Mesothelial cell of epicardium (in vitro differentiated cells): ENCODE data around the gene IL1RAPL1. TPM values are rescaled to one million over a fixed set of nuclear protein-coding genes. Genes with fewer than 3 reads are reported as not detected.

Source experiments
- DNase-seq, 2 experiments: peaks; one replicate each; pipeline ENCODE4 v3.0.0; 2021; ENCODE audit warnings: low spot score in 2 of 2; ENCODE audit not compliant: unreplicated experiment in 2 of 2
- H3K27ac Mint-ChIP-seq: 2 replicates; pipeline ENCODE4 v1.8.0; 2021; ENCODE audit warnings: mixed read lengths
- H3K27me3 Mint-ChIP-seq: 2 replicates; pipeline ENCODE4 v1.8.0; 2021; ENCODE audit warnings: low read depth, mixed read lengths
- H3K36me3 Mint-ChIP-seq: 2 replicates; pipeline ENCODE4 v1.8.0; 2021; ENCODE audit warnings: mixed read lengths
- H3K4me1 Mint-ChIP-seq: 2 replicates; pipeline ENCODE4 v1.8.0; 2021; ENCODE audit warnings: mixed read lengths
- H3K4me3 Mint-ChIP-seq: 2 replicates; pipeline ENCODE4 v1.8.0; 2021; ENCODE audit warnings: mild to moderate bottlenecking, moderate library complexity, mixed read lengths
- H3K9me3 Mint-ChIP-seq: 2 replicates; pipeline ENCODE4 v1.8.0; 2021; ENCODE audit warnings: mixed read lengths
- total RNA-seq: library from RNA; stranded (reverse); gene quantifications from 3 replicates; pipeline ENCODE4 v1.2.1, GENCODE V29; 2021
- TF ChIP-seq, protein P1 (sequence below): fragments of 200-600 bp; sonication (generic); IDR thresholded peaks from one replicate; pipeline ENCODE4 v1.5.0; 2021; ENCODE audit warnings: antibody characterized with exemption; ENCODE audit not compliant: unreplicated experiment

Gene IL1RAPL1
- total RNA-seq, 1 donor from 2014 or later, result 17.0 TPM

DNA sequence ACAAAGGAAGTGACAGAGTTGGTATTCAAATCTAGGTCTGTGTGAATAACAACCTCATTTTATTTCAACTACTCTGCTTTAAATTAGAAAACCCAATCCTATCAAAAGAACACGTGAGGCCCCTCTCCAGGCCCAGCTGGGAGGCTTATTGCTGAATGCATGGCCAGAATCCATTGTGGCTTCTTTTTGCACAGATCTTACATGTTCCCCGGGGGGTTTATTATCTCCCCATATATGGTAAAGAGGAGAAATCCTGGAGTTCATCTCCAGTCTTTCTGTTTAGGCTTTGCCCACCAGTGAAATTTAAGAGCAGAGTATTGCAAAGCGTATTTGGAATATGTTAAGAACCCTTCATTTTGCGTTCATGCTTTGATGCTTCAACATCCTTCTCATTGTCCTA is 655.6 kb downstream of the IL1RAPL1 start:
- Mint-ChIP-seq H3K9me3 (peaks cover 8% of the 10 kb centered on the region), H3K36me3 (no peaks in the 10 kb centered on the region), H3K27me3 (no peaks in the 10 kb centered on the region), H3K4me3 (no peak overlapping the region), H3K27ac (no peak overlapping the region), H3K4me1 (peaks cover 5% of the 10 kb centered on the region)
- TF ChIP-seq, protein P1, sequence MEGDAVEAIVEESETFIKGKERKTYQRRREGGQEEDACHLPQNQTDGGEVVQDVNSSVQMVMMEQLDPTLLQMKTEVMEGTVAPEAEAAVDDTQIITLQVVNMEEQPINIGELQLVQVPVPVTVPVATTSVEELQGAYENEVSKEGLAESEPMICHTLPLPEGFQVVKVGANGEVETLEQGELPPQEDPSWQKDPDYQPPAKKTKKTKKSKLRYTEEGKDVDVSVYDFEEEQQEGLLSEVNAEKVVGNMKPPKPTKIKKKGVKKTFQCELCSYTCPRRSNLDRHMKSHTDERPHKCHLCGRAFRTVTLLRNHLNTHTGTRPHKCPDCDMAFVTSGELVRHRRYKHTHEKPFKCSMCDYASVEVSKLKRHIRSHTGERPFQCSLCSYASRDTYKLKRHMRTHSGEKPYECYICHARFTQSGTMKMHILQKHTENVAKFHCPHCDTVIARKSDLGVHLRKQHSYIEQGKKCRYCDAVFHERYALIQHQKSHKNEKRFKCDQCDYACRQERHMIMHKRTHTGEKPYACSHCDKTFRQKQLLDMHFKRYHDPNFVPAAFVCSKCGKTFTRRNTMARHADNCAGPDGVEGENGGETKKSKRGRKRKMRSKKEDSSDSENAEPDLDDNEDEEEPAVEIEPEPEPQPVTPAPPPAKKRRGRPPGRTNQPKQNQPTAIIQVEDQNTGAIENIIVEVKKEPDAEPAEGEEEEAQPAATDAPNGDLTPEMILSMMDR, result no peak
- no peak for DNase-seq

DNA sequence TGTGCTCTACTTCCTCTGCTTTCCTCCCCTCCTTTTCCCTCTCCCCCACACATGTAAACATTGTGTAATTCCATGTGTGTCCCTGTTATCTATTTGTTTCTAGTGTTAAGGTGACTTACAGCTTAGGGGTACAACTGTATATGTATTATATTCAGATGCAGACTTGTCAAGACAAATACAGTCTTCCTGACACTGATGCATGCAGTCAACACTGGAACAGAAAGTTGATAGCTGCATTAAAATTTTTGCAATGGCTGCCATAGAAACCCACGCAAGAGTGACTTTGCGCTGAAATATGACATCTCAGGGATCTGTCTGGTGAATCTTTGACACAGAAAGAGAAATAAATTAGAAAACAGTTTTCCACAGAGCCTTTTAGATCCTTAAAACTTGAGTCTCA is 656.7 kb downstream of the IL1RAPL1 start:
- Mint-ChIP-seq H3K9me3 (peaks cover 8% of the 10 kb centered on the region), H3K36me3 (no peaks in the 10 kb centered on the region), H3K27ac (no peak overlapping the region), H3K27me3 (no peaks in the 10 kb centered on the region), H3K4me3 (no peak overlapping the region), H3K4me1 (peaks cover 5% of the 10 kb centered on the region)
- DNase-seq, result no peak
- TF ChIP-seq, protein P1, result no peak

DNA sequence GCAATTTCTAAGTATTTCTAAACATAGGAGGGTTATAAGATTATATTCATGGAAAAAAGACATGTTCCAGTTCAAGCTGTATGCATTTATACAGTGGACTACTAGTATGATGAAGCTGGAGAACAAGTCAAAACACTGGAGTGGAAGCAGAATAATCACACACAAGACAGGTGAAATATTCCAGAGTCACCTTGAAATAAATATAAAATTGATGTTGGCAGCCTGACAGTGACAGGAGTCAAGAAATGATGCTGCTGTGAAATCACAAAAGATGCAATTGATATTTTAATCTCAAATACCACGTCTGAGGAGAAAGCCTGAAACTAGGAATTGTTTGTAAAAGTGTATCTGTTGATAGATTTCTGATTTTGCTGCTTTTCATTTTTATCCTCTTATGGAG is 667.3 kb downstream of the IL1RAPL1 start:
- Mint-ChIP-seq H3K4me1 (peaks cover 12% of the 10 kb centered on the region), H3K9me3 (peaks cover 4% of the 10 kb centered on the region), H3K4me3 (no peak overlapping the region), H3K27ac (no peak overlapping the region), H3K27me3 (no peaks in the 10 kb centered on the region), H3K36me3 (peaks cover 2% of the 10 kb centered on the region)
- TF ChIP-seq, protein P1, result no peak
- no peak for DNase-seq

DNA sequence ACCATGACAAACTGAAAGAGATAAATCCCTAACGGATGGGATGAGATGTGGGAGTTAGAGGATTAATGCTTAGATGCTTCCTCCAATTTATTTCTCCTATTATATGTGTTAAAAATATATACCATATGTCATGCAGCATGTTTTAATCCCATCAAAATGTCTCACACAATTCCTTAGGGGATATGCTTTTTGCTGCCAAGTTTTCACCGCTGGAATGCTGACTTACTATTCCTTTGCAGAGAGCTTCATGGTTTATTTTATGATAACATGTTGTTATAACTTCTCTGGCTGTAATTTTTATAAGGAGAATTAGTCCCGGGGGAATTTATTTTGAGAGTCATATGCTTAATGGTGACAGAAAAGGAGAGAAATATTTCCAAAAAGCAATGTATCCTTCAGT is 670.3 kb downstream of the IL1RAPL1 start:
- H3K9me3 Mint-ChIP-seq, result peaks cover 10% of the 10 kb centered on the region
- H3K36me3 Mint-ChIP-seq, result no peaks in the 10 kb centered on the region
- H3K27me3 Mint-ChIP-seq, result no peaks in the 10 kb centered on the region
- no peak for DNase-seq
- no peak overlapping the region for H3K27ac Mint-ChIP-seq
- H3K4me1 Mint-ChIP-seq, result peaks cover 12% of the 10 kb centered on the region
- no peak overlapping the region for H3K4me3 Mint-ChIP-seq
- TF ChIP-seq, protein P1, result no peak

DNA sequence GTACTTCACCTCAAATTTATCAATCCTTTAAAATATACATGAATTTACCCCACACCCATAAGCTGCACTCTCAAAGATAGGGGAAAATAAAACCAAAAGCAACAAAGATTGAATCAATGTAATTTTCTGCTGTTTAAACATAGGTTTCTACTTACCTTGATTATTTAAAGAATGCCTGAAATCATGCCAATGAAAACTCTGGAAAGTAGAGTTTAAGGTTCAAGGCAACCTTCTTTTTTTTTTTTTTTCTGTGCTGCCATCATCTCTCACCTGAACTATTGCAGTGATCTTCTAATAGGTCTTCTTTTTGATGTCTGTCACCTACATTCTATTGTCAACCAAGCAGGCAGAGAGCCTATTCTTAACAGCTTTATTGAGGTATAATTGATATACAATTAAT is 682.1 kb downstream of the IL1RAPL1 start:
- TF ChIP-seq, protein P1, result no peak
- no peaks in the 10 kb centered on the region for H3K27me3 Mint-ChIP-seq
- no peaks in the 10 kb centered on the region for H3K36me3 Mint-ChIP-seq
- H3K9me3 Mint-ChIP-seq, result peaks cover 16% of the 10 kb centered on the region
- no peak overlapping the region for H3K27ac Mint-ChIP-seq
- DNase-seq, result no peak
- no peak overlapping the region for H3K4me3 Mint-ChIP-seq
- H3K4me1 Mint-ChIP-seq, result no peaks in the 10 kb centered on the region

DNA sequence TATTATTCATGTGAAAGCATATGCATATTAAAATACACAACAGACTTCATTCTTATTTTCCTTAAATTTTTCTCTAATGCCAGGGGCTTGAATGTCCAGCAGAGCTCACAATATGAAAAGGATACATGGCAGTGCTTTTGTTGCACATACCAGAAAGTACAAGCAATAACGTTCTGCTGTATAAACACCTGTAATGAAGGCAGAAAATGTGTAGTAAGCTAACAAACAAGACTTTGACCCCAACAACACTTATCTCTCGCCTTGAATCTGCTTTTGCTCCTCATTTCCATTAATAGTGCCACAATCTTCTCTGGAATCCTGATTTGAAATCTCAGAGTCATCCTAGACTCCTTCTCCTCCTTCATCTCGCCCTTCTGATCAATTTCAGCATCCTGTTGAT is 687.3 kb downstream of the IL1RAPL1 start:
- H3K27me3 Mint-ChIP-seq, result no peaks in the 10 kb centered on the region
- no peak for DNase-seq
- no peak overlapping the region for H3K4me3 Mint-ChIP-seq

More for the DNA sequence above, 687.3 kb downstream of the IL1RAPL1 start:
- Mint-ChIP-seq H3K9me3 (peaks cover 21% of the 10 kb centered on the region), H3K36me3 (no peaks in the 10 kb centered on the region), H3K27ac (no peak overlapping the region), H3K4me1 (no peaks in the 10 kb centered on the region)
- TF ChIP-seq, protein P1, result no peak
